HEK293 (cell line): ENCODE results near the gene OR1I1.

ENCODE experiments used
- GLIS2 ChIP-seq: fragments of 450-650 bp; formaldehyde crosslinking; IDR thresholded peaks from 2 replicates; pipeline ENCODE4 v1.5.1; 2016; ENCODE audit warnings: missing biosample characterization, missing genetic modification characterization
- KLF10 ChIP-seq: fragments of 450-650 bp; IDR thresholded peaks from 2 replicates; pipeline ENCODE4 v1.5.1; 2018; ENCODE audit warnings: missing biosample characterization, mild to moderate bottlenecking, missing genetic modification characterization
- YY2 ChIP-seq: fragments of 450-650 bp; formaldehyde crosslinking; IDR thresholded peaks from 2 replicates; pipeline ENCODE4 v1.5.1; 2016; ENCODE audit warnings: missing biosample characterization, missing genetic modification characterization
- ZBTB8A ChIP-seq: fragments of 450-650 bp; formaldehyde crosslinking; IDR thresholded peaks from 2 replicates; pipeline ENCODE4 v1.5.1; 2016; ENCODE audit warnings: missing biosample characterization, missing genetic modification characterization
- ZNF155 ChIP-seq: fragments of 450-650 bp; formaldehyde crosslinking; IDR thresholded peaks from 2 replicates; pipeline ENCODE4 v1.5.1; 2016; ENCODE audit warnings: missing biosample characterization, missing genetic modification characterization
- ZNF423 ChIP-seq: fragments of 450-650 bp; formaldehyde crosslinking; IDR thresholded peaks from 2 replicates; pipeline ENCODE4 v1.5.1; 2016; ENCODE audit warnings: missing biosample characterization, missing genetic modification characterization
- ZNF433 ChIP-seq: fragments of 450-650 bp; formaldehyde crosslinking; IDR thresholded peaks from 2 replicates; pipeline ENCODE4 v1.5.1; 2016; ENCODE audit warnings: missing biosample characterization, missing genetic modification characterization, low read depth
- ZNF48 ChIP-seq: fragments of 450-650 bp; formaldehyde crosslinking; IDR thresholded peaks from 2 replicates; pipeline ENCODE4 v1.5.1; 2016; ENCODE audit warnings: missing biosample characterization, missing genetic modification characterization
- ZNF621 ChIP-seq: fragments of 450-650 bp; formaldehyde crosslinking; IDR thresholded peaks from 2 replicates; pipeline ENCODE4 v1.5.1; 2017; ENCODE audit warnings: missing biosample characterization, missing genetic modification characterization
- ZNF660 ChIP-seq: fragments of 450-650 bp; IDR thresholded peaks from 2 replicates; pipeline ENCODE4 v1.5.1; 2018; ENCODE audit warnings: missing biosample characterization, mild to moderate bottlenecking, missing genetic modification characterization
- ZNF776 ChIP-seq: fragments of 450-650 bp; formaldehyde crosslinking; IDR thresholded peaks from 2 replicates; pipeline ENCODE4 v1.5.0; 2017; ENCODE audit warnings: missing biosample characterization, missing genetic modification characterization, borderline replicate concordance
- TF ChIP-seq, protein P1 (sequence below): fragments of 450-650 bp; formaldehyde crosslinking; IDR thresholded peaks from 2 replicates; pipeline ENCODE4 v1.5.1; 2016; ENCODE audit warnings: missing biosample characterization, missing genetic modification characterization
- TF ChIP-seq, protein P2 (sequence below): fragments of 450-650 bp; formaldehyde crosslinking; IDR thresholded peaks from 2 replicates; pipeline ENCODE4 v1.5.1; 2016; ENCODE audit warnings: missing biosample characterization, missing genetic modification characterization

DNA sequence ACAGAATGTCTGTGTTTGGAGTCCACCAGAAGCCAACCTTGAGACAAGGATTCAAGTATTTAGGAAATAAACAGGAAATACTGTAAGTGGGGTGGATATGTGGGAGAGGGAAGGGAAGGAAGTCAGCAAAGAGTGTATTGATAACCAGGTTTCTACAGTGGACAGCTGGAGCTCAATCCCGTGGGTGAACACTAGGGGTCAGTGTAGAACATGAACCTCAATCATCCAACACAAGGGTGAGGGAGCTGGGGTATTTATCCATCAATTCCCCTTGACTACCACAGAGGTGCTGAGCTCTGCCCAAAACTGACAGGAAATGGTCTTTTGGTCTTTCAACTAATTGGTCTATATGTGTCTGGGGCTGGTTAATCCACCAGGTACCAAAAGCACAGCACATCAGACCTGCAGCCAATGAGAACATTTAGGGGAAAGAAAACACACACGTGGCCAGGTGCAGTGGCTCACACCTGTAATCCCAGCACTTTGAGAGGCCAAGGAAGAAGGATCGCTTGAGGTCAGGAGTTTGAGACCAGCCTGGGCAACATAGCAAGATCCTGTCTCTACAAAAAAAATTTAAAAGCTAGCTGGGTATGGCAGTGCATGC lies 19.6 kb downstream of the OR1I1 start:
- TF ChIP-seq, protein P1, sequence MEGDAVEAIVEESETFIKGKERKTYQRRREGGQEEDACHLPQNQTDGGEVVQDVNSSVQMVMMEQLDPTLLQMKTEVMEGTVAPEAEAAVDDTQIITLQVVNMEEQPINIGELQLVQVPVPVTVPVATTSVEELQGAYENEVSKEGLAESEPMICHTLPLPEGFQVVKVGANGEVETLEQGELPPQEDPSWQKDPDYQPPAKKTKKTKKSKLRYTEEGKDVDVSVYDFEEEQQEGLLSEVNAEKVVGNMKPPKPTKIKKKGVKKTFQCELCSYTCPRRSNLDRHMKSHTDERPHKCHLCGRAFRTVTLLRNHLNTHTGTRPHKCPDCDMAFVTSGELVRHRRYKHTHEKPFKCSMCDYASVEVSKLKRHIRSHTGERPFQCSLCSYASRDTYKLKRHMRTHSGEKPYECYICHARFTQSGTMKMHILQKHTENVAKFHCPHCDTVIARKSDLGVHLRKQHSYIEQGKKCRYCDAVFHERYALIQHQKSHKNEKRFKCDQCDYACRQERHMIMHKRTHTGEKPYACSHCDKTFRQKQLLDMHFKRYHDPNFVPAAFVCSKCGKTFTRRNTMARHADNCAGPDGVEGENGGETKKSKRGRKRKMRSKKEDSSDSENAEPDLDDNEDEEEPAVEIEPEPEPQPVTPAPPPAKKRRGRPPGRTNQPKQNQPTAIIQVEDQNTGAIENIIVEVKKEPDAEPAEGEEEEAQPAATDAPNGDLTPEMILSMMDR (tag by site-specific recombination): no peak
- no peak for TF ChIP-seq GLIS2 (tag by site-specific recombination)
- TF ChIP-seq ZNF776: no peak
- no peak for TF ChIP-seq ZNF155
- no peak for TF ChIP-seq YY2 (tag by site-specific recombination)
- TF ChIP-seq KLF10 (tag by site-specific recombination): no peak
- no peak for TF ChIP-seq ZNF660 (tag by site-specific recombination)
- no peak for TF ChIP-seq ZNF48 (tag by site-specific recombination)
- TF ChIP-seq ZNF433 (tag by site-specific recombination): no peak
- TF ChIP-seq, protein P2, sequence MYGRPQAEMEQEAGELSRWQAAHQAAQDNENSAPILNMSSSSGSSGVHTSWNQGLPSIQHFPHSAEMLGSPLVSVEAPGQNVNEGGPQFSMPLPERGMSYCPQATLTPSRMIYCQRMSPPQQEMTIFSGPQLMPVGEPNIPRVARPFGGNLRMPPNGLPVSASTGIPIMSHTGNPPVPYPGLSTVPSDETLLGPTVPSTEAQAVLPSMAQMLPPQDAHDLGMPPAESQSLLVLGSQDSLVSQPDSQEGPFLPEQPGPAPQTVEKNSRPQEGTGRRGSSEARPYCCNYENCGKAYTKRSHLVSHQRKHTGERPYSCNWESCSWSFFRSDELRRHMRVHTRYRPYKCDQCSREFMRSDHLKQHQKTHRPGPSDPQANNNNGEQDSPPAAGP (tag by site-specific recombination): no peak
- no peak for TF ChIP-seq ZNF423 (tag by site-specific recombination)
- no peak for TF ChIP-seq ZBTB8A
- no peak for TF ChIP-seq ZNF621
